Endometrial microvascular endothelial cells (primary cell): ENCODE measurements around the gene LRP1B. TPM values are rescaled to one million over a fixed set of nuclear protein-coding genes. Genes with fewer than 3 reads are reported as not detected.

Experiments used
- in situ Hi-C: cut with HindIII; loops from 2 replicates; pipeline ENCODE4 v1.10.0; 2017; ENCODE audit warnings: low sequenced_read_pairs, low pct_unique_long_range_greater_than_20kb; ENCODE audit errors: inconsistent ontology term
- total RNA-seq: library from RNA; depleted of rRNA; stranded (reverse); fragments of >200 nt; gene quantifications from one replicate; pipeline ENCODE4 v1.2.3, GENCODE V29; 2015; ENCODE audit errors: inconsistent ontology term

Gene LRP1B
- total RNA-seq, 1 donor from 2014 or later, result not detected

GRCh38 chr2:141464995-141465394, 665.8 kb downstream of the LRP1B start:
- in situ Hi-C loops, result no loop called here

DNA sequence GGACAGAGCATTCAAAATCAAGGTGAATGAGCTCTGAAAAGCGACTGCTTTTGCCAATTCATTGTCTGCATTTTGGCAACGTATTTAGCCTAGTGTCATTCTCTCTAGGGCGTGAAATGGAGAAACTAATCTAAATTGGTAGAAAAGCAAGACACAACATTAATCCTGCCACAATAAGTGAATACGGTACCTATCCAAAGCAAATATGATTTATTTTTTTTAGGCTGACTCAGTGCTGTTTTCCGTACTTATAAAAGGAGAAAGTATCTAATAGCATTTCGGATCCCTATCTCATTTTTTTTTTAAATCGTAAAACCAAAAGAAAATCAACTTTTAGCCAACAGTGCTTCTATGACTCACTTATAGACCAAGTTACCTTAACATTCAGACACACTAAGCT, 672.5 kb downstream of the LRP1B start:
- in situ Hi-C loops, result no loop called here

DNA sequence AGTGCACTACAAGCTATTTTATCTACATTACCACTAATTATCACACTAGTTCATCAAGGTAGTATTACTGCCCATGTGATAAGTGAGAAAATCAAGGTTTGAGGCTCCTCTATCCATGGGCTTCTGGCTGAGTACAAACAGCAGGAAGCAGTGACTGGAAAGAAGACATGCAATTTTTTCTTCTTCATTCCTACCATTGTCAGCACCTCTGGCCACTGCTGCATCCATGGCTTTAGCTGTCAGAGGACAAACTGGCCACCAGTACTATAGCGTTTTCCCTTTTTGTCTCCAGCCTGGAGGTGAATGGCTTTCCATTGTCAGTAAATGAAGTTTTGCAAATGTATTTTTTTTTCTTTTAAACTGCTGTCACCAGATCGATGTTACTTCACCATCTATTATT, 674.9 kb downstream of the LRP1B start:
- in situ Hi-C loops, result no loop called here

DNA sequence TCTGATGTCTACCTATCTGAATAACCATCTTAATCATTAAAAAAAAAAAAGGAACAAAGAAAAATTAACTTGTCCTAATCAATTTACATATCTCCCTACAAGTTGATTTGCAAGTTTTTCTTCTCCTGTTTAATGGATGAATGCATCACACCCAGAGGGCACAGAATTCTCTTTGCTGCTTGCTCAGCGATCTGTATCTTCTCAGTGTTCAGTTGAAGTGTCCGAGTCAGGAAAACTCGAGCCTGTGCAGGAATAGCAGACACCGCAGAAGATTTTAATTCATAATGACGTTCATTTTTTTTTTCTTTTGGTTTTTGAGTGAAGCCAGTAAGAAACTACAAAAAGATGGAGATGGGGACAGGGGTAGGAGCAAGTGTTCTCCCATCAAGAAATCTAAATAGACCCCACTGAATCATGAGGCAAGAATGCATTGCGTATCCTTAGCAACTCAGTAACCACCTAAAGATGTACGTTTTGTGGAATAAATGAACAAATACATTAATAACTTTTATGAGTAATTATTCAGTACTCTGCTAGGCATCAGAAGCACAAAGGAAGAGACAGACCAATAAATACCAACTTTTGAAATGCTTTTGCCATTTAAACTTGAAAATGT, 675.5 kb downstream of the LRP1B start:
- in situ Hi-C loops, result no loop called here

DNA sequence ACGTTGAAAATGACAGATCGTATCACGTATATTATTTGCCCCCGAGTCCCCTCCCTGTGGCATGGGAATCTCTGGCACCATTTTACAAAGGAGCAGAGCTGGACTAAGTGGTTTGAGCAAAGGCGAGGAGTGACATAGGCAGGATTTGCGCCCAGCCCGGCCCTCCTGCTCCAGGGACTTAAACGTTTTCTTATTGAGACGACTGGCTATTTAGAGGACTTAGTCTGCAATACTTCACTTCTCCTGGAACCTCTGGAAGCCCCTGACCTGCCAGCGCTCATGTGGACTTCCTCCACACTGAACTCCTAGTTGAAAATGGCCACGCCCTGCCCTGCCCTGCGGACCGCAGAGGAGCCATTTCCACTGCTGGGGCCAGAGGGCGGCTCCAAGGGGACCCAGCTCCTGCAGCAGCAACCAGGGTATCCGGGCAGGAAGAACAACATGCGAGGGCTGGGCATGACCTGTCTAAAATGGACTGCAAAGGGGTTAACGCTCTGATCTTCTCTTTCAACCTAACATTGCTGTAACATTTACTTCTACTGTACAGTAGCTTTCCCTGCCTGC, 690.7 kb downstream of the LRP1B start:
- in situ Hi-C loops, result no loop called here

DNA sequence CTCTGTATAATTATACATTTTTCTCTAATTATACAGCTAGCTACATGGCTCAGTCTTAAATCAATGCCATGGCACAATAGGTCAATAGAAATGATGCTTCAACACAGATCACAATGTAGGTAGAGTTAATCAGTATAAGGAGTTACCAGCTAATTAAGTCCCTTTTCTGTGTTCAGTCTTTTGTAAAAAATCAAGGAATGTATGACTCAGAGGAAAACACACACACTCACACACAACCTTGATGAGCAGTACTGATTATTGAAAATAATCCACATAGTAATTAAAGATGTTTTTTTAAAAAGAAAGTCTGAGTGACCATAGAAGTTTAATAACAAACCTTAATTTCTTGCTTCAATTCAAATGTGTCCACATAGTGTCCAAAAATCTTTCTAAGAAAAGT, 691.3 kb downstream of the LRP1B start:
- in situ Hi-C loops, result no loop called here

DNA sequence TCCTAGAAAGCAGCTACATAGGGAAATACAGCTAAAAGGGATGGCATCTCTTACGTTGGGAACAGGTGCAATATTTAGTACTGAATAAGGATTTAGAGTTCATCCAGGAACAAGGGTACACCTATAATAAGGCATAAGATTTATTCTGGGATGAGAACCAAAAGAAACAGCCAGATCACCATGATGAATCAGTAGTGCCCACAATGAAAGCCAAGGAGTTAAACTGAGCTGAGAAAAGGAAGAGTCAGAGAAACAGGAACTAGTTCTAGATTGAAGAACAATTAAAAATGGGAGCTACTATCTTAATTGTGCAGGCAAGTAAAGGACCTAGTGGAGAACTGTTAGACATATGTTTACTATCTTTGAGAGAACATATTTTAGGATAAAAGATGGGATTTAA, 692.3 kb downstream of the LRP1B start:
- in situ Hi-C loops, result no loop called here

GRCh38 chr2:141437521-141437920, 693.3 kb downstream of the LRP1B start:
- in situ Hi-C loops, result no loop called here

- in situ Hi-C loops, result no loop called here
These were observed 707.7 kb downstream of the LRP1B start for GRCh38 chr2:141423124-141423523.

DNA sequence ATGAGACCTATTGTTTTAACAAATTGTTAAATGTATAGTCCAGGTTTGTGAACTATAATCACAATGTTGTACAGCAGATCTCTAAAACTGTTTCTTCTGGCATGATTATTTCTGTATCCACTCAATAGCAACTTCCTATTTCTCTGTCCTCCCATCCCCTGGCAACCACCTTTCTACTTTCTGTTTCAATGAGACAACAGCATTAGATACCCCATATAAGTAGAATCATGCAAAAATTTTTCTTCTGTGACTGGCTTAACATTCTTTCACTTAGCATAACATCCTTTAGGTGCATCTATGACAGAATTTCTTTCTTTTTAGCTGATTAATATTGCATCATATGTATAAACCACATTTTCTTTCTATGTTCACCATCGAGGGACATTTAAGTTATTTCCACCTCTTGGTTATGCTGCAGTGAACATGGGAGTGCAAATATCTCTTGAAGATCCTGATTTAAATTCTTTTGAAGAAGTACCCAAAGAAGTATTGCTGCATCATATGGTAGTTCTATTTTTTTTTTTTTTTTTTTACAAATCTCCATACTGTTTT, 713.5 kb downstream of the LRP1B start:
- in situ Hi-C loops, result no loop called here

- in situ Hi-C loops, result no loop called here
These were observed 719.4 kb downstream of the LRP1B start for GRCh38 chr2:141411419-141411818.

DNA sequence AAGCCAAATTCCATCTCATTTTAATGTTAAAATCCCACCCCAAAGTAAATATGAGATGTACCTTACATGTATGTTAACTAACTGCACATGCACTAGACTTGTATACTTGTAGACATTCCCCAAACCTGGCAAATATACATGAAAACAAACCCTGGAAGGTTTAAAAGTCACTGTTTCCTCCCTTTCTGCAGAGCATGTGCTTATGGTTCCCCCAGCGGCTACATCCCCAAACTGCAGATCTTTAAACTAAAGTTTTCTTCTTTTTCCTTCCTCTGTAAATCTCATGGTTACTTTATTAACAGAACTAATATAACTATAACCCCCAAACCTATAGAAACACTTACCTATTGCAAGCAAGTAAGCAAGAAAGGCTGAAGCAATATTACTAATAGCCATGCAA, 731.5 kb downstream of the LRP1B start:
- in situ Hi-C loops, result no loop called here

DNA sequence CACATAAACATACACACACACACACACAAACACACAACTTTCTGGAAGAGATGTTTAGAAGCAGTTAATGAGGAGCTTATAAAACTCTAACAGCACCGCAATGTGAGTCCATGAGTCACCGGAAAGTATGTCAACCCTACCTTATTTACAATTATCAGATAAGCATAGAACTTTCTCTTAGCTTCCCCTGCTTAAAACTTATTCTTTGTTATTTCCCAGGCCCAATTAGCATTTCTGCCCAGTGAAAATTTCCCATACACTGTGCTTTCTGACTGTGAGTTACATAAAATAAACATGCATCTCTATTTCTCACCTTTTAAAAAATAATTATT, 737.6 kb downstream of the LRP1B start:
- in situ Hi-C loops, result no loop called here

GRCh38 chr2:141392517-141393213, 738.2 kb downstream of the LRP1B start:
- in situ Hi-C loops, result no loop called here

DNA sequence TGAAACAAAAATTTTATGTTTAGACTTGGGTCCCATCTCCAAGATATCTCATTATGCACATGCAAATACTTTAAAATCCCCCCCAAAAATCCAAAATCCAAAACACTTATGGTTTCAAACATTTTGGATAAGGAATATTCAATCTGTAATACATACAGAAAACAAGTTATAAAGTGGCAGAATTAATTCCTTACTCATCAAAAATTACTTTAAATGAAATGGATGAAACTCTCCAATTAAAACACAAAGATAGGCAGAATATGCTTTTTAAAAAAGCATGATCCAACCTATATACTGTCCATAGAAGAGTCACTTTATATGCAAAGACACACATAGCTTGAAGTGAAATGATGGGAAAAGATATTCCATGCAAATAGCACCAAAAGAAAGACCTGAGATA, 744.6 kb downstream of the LRP1B start:
- in situ Hi-C loops, result no loop called here

- in situ Hi-C loops, result no loop called here
These were observed 746.1 kb downstream of the LRP1B start for GRCh38 chr2:141384676-141385075.

DNA sequence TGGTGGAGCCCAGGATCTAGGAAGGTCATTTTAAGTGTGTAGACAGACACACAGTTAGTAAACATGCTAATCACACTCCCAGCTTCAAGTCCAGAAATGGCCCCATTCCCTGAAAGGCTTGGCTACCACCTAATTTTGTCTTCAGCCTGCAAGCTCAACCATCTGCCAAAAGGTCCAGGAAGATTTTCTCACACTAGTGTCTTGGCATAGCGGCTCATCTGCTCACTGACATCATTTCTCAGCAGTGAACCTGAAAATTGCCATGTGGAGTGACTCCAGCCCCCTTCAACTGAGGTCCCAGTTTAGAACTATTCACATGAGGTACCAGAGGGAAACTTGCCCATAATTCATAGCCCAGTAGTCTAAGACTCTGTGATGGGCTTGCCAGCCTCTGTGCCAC, 748.9 kb downstream of the LRP1B start:
- in situ Hi-C loops, result no loop called here

- in situ Hi-C loops, result no loop called here
These were observed 750.5 kb downstream of the LRP1B start for GRCh38 chr2:141380008-141380979.

GRCh38 chr2:141364821-141365220, 766.0 kb downstream of the LRP1B start:
- in situ Hi-C loops, result no loop called here
